HepG2 (cell line): ENCODE measurements around the gene NUP153. TPM values are rescaled to one million over a fixed set of nuclear protein-coding genes. Genes with fewer than 3 reads are reported as not detected.
A peak's percentile ranks its signal among the peaks of the same experiment; 100 is the strongest.

Source experiments
- CCDC6 ChIP-seq: sonication (generic); formaldehyde crosslinking; IDR thresholded peaks from 2 replicates; pipeline ENCODE4 v1.8.1; 2022; ENCODE audit warnings: mild to moderate bottlenecking, missing genetic modification reagents, moderate library complexity
- DMAP1 ChIP-seq: IDR thresholded peaks from 2 replicates; pipeline ENCODE4 v1.6.1; 2016
- ELF3 ChIP-seq: IDR thresholded peaks from 2 replicates; pipeline ENCODE4 v1.6.1; 2016; ENCODE audit warnings: missing genetic modification reagents, missing compliant biosample characterization
- EP300 ChIP-seq, 3 experiments: sonication (generic) in 1 of 3; formaldehyde crosslinking in 1 of 3; IDR thresholded peaks; 2 replicates each; pipeline versions ENCODE4 v1.5.1 to v1.6.1; 2011 to 2020; ENCODE audit warnings: low read depth in 2 of 3, low read length in 2 of 3, borderline replicate concordance in 1 of 3, improper control_type of control experiment in 1 of 3, mild to moderate bottlenecking in 1 of 3, missing genetic modification reagents in 1 of 3, moderate library complexity in 1 of 3
- NONO ChIP-seq, 2 experiments: fragments of 450-650 bp in 1 of 2; sonication (generic) in 1 of 2; formaldehyde crosslinking in 1 of 2; IDR thresholded peaks in 1 of 2; conservative IDR thresholded peaks in 1 of 2; 2 replicates each; pipeline versions ENCODE4 v1.6.1 to v1.8.0; 2017 to 2022; ENCODE audit warnings: mild to moderate bottlenecking in 1 of 2, missing genetic modification reagents in 1 of 2, moderate library complexity in 1 of 2
- RARA ChIP-seq: IDR thresholded peaks from 2 replicates; pipeline ENCODE4 v1.6.1; 2016; ENCODE audit warnings: missing genetic modification reagents, missing compliant biosample characterization
- RBAK ChIP-seq: sonication (generic); formaldehyde crosslinking; IDR thresholded peaks from 2 replicates; pipeline ENCODE4 v1.5.1; 2020; ENCODE audit warnings: mild to moderate bottlenecking, missing genetic modification reagents
- RORA ChIP-seq: sonication (generic); formaldehyde crosslinking; IDR thresholded peaks from 2 replicates; pipeline ENCODE4 v1.5.0; 2020; ENCODE audit warnings: mild to moderate bottlenecking, missing genetic modification reagents, moderate library complexity
- SRF ChIP-seq: IDR thresholded peaks from 2 replicates; pipeline ENCODE4 v1.6.1; 2011; ENCODE audit warnings: mild to moderate bottlenecking, low read depth, low read length, moderate library complexity
- TBP ChIP-seq: sonication (generic); formaldehyde crosslinking; IDR thresholded peaks from 2 replicates; pipeline ENCODE4 v1.5.0; 2020; ENCODE audit warnings: missing genetic modification reagents
- ZC3H13 ChIP-seq: sonication (generic); formaldehyde crosslinking; IDR thresholded peaks from 2 replicates; pipeline ENCODE4 v1.8.1; 2023; ENCODE audit warnings: mild to moderate bottlenecking, missing genetic modification reagents, moderate library complexity
- ZFP36 ChIP-seq: fragments of 150-350 bp; IDR thresholded peaks from 2 replicates; pipeline ENCODE4 v1.6.1; 2018; ENCODE audit warnings: borderline replicate concordance, low read length, low read depth; ENCODE audit not compliant: partially characterized antibody
- ZMAT3 ChIP-seq: sonication (generic); formaldehyde crosslinking; conservative IDR thresholded peaks from 2 replicates; pipeline ENCODE4 v1.7.0; 2021; ENCODE audit warnings: missing genetic modification reagents
- ZNF17 ChIP-seq: sonication (generic); formaldehyde crosslinking; IDR thresholded peaks from 2 replicates; pipeline ENCODE4 v1.5.0; 2020; ENCODE audit warnings: mild to moderate bottlenecking, missing genetic modification reagents
- ZNF431 ChIP-seq: sonication (generic); formaldehyde crosslinking; IDR thresholded peaks from 2 replicates; pipeline ENCODE4 v1.9.0; 2022; ENCODE audit warnings: missing genetic modification reagents, low read depth, mild to moderate bottlenecking, borderline replicate concordance
- ZNF605 ChIP-seq: sonication (generic); formaldehyde crosslinking; IDR thresholded peaks from 2 replicates; pipeline ENCODE4 v1.8.0; 2022; ENCODE audit warnings: mild to moderate bottlenecking, missing genetic modification reagents
- ZNF644 ChIP-seq: IDR thresholded peaks from 2 replicates; pipeline ENCODE4 v1.6.1; 2016; ENCODE audit warnings: low read depth
- polyA plus RNA-seq, 8 experiments: library from polyadenylated mRNA; depleted of rRNA in 3 of 8; stranded (reverse) in 7 of 8; unstranded in 1 of 8; fragments of >200 nt; fragmentation: Illumina TruSeq in 4 of 8; extraction: Trizol in 4 of 8; gene quantifications; 2 replicates each; pipeline versions ENCODE4 v1.2.1 to v1.2.3, GENCODE V29; 2011 to 2016; ENCODE audit warnings: low read depth in 4 of 8, missing spikeins in 1 of 8, mixed read lengths in 1 of 8; ENCODE audit not compliant: insufficient read depth in 1 of 8
- total RNA-seq, 5 experiments: library from RNA; depleted of rRNA; stranded (reverse); fragments of >200 nt; fragmentation: Illumina TruSeq; extraction: Trizol; gene quantifications; 2 replicates each; pipeline ENCODE4 v1.2.3, GENCODE V29; 2016; ENCODE audit warnings: low read depth in 1 of 5
- TF ChIP-seq, protein P1 (sequence below): sonication (generic); formaldehyde crosslinking; IDR thresholded peaks from 2 replicates; pipeline ENCODE4 v1.4.0; 2020; ENCODE audit warnings: missing genetic modification reagents
- TF ChIP-seq, protein P2 (sequence below): sonication (generic); formaldehyde crosslinking; IDR thresholded peaks from 2 replicates; pipeline ENCODE4 v1.8.1; 2023; ENCODE audit warnings: mild to moderate bottlenecking, inconsistent platforms, moderate library complexity, missing genetic modification reagents, borderline replicate concordance
- TF ChIP-seq, protein P3 (sequence below): sonication (generic); formaldehyde crosslinking; IDR thresholded peaks from 2 replicates; pipeline ENCODE4 v1.5.0; 2020; ENCODE audit warnings: missing genetic modification reagents
- TF ChIP-seq, protein P4 (sequence below): sonication (generic); formaldehyde crosslinking; IDR thresholded peaks from 2 replicates; pipeline ENCODE4 v1.8.1; 2023; ENCODE audit warnings: mild to moderate bottlenecking, missing genetic modification reagents
- TF ChIP-seq, protein P5 (sequence below): IDR thresholded peaks from 2 replicates; pipeline ENCODE4 v1.6.1; 2016; ENCODE audit warnings: low read depth

Gene NUP153
- total and polyA plus RNA-seq, 2 of the 13 experiments (the other 11 are each of a cell fraction or from before 2014, with no cell fraction given): 29.8 to 55.2 TPM

DNA sequence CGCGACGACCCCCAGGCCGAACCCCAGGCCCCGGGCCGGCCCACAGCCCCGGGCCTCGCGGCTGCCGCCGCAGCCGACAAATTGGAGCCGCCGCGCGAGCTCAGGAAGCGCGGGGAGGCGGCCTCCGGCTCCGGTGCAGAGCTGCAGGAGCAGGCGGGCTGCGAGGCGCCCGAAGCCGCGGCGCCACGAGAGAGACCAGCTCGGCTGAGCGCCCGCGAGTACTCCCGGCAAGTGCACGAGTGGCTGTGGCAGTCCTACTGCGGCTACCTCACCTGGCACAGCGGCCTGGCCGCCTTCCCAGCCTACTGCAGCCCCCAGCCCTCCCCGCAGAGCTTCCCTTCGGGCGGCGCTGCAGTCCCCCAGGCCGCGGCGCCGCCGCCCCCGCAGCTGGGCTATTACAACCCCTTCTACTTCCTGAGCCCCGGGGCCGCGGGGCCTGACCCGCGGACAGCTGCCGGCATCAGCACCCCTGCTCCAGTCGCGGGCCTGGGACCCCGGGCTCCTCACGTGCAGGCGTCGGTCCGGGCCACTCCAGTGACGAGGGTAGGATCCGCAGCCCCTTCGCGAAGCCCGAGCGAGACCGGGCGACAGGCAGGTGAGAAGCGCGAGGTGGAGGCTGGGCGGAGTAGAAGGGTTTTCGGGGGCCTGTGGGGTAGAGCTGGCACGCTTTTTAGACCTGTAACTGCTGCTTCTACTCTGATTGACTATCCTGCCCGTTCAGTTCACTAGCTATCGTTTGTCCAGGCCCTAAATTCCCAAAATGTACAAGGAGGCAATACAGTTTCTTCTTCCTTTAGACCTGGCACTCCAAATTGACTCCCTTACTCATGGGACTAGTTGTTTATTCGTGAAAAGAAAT is 106.0 kb downstream of the NUP153 start (continued):
- TF ChIP-seq EP300 (IDR thresholded peaks at IDR 0.05; ENCODE audit: low read depth in 2 of 2, low read length in 2 of 2) (no peak), EP300 (CRISPR knock-in tag; IDR thresholded peaks at IDR 0.05; ENCODE audit: borderline replicate concordance) (no peak), ELF3 (no peak), RORA (no peak), ZMAT3 (no peak), ZNF17 (CRISPR knock-in tag) (no peak), RBAK (CRISPR knock-in tag) (no peak), ZNF644 (CRISPR knock-in tag) (no peak), SRF (no peak), ZNF605 (peak; percentile 76; the same call in 1 of the 2 replicates), TBP (CRISPR knock-in tag) (no peak), CCDC6 (CRISPR knock-in tag) (no peak; the same call in 1 of the 2 replicates), ZNF431 (no peak; the same call in 1 of the 2 replicates), ZC3H13 (CRISPR knock-in tag) (peak; percentile 80), RARA (CRISPR knock-in tag) (no peak), NONO (IDR thresholded peaks at IDR 0.05) (no peak), NONO (CRISPR knock-in tag; conservative IDR thresholded peaks at IDR 0.05) (peak; percentile 80), ZFP36 (no peak), DMAP1 (CRISPR knock-in tag) (peak; percentile 54; the same call in 1 of the 2 replicates)
- TF ChIP-seq, protein P1, sequence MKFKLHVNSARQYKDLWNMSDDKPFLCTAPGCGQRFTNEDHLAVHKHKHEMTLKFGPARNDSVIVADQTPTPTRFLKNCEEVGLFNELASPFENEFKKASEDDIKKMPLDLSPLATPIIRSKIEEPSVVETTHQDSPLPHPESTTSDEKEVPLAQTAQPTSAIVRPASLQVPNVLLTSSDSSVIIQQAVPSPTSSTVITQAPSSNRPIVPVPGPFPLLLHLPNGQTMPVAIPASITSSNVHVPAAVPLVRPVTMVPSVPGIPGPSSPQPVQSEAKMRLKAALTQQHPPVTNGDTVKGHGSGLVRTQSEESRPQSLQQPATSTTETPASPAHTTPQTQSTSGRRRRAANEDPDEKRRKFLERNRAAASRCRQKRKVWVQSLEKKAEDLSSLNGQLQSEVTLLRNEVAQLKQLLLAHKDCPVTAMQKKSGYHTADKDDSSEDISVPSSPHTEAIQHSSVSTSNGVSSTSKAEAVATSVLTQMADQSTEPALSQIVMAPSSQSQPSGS (CRISPR knock-in tag): no peak
- TF ChIP-seq, protein P2, sequence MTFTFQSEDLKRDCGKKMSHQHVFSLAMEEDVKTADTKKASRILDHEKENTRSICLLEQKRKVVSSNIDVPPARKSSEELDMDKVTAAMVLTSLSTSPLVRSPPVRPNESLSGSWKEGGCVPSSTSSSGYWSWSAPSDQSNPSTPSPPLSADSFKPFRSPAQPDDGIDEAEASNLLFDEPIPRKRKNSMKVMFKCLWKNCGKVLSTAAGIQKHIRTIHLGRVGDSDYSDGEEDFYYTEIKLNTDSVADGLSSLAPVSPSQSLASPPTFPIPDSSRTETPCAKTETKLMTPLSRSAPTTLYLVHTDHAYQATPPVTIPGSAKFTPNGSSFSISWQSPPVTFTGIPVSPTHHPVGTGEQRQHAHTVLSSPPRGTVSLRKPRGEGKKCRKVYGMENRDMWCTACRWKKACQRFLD (CRISPR knock-in tag): no peak
- TF ChIP-seq, protein P3, sequence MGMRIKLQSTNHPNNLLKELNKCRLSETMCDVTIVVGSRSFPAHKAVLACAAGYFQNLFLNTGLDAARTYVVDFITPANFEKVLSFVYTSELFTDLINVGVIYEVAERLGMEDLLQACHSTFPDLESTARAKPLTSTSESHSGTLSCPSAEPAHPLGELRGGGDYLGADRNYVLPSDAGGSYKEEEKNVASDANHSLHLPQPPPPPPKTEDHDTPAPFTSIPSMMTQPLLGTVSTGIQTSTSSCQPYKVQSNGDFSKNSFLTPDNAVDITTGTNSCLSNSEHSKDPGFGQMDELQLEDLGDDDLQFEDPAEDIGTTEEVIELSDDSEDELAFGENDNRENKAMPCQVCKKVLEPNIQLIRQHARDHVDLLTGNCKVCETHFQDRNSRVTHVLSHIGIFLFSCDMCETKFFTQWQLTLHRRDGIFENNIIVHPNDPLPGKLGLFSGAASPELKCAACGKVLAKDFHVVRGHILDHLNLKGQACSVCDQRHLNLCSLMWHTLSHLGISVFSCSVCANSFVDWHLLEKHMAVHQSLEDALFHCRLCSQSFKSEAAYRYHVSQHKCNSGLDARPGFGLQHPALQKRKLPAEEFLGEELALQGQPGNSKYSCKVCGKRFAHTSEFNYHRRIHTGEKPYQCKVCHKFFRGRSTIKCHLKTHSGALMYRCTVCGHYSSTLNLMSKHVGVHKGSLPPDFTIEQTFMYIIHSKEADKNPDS (CRISPR knock-in tag): no peak
- TF ChIP-seq, protein P4, sequence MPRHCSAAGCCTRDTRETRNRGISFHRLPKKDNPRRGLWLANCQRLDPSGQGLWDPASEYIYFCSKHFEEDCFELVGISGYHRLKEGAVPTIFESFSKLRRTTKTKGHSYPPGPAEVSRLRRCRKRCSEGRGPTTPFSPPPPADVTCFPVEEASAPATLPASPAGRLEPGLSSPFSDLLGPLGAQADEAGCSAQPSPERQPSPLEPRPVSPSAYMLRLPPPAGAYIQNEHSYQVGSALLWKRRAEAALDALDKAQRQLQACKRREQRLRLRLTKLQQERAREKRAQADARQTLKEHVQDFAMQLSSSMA: no peak
- TF ChIP-seq, protein P5, sequence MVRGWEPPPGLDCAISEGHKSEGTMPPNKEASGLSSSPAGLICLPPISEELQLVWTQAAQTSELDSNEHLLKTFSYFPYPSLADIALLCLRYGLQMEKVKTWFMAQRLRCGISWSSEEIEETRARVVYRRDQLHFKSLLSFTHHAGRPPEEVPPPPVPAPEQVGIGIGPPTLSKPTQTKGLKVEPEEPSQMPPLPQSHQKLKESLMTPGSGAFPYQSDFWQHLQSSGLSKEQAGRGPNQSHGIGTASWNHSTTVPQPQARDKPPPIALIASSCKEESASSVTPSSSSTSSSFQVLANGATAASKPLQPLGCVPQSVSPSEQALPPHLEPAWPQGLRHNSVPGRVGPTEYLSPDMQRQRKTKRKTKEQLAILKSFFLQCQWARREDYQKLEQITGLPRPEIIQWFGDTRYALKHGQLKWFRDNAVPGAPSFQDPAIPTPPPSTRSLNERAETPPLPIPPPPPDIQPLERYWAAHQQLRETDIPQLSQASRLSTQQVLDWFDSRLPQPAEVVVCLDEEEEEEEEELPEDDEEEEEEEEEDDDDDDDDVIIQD (CRISPR knock-in tag): no peak
